Cardiac muscle cell (in vitro differentiated cells and primary cell): Measurements from ENCODE around the gene ZSCAN5A. TPM values are rescaled to one million over a fixed set of nuclear protein-coding genes. Genes with fewer than 3 reads are reported as not detected.
A peak's percentile ranks its signal among the peaks of the same experiment; 100 is the strongest.

ENCODE experiments used
- DNase-seq, 2 donors: peaks; one replicate each; pipeline versions ENCODE4 v3.0.0 to v3.0.0-alpha.2; 2010 to 2017; ENCODE audit warnings: low read depth in 1 of 2, low spot score in 1 of 2
- H3K27ac ChIP-seq: fragments of 200-600 bp; sonication (generic); 2 replicates; pipeline ENCODE4 v1.5.1; 2016
- H3K27me3 ChIP-seq: fragments of 200-600 bp; sonication (generic); 2 replicates; pipeline ENCODE4 v1.6.0; 2016; ENCODE audit warnings: control low read depth
- H3K36me3 ChIP-seq: fragments of 200-600 bp; sonication (generic); 2 replicates; pipeline ENCODE4 v1.5.1; 2016; ENCODE audit warnings: control low read depth
- H3K4me1 ChIP-seq: fragments of 200-600 bp; sonication (generic); 2 replicates; pipeline ENCODE4 v1.8.1; 2017; ENCODE audit warnings: low read depth, mild to moderate bottlenecking, mixed run types
- H3K4me3 ChIP-seq: fragments of 200-600 bp; sonication (generic); 2 replicates; pipeline ENCODE4 v1.5.1; 2016; ENCODE audit warnings: mild to moderate bottlenecking
- H3K9me3 ChIP-seq: fragments of 200-600 bp; sonication (generic); 2 replicates; pipeline ENCODE4 v1.5.1; 2017; ENCODE audit warnings: low read depth, mild to moderate bottlenecking, control low read depth
- CTCF ChIP-seq: IDR thresholded peaks from 2 replicates; pipeline ENCODE4 v1.5.1; 2012; ENCODE audit warnings: low read depth, mild to moderate bottlenecking, low read length
- polyA plus RNA-seq: library from polyadenylated mRNA; unstranded; fragments of >200 nt; fragmentation: Nextera tagmentation; extraction: Ambion mirVana; gene quantifications from 2 replicates; pipeline ENCODE4 v1.2.1, GENCODE V29; 2016
- total RNA-seq: library from RNA; depleted of rRNA; stranded (reverse); fragments of >200 nt; gene quantifications from 2 replicates; pipeline ENCODE4 v1.2.3, GENCODE V29; 2016

The ZSCAN5A gene
- total and polyA plus RNA-seq, 2 experiments from 2014 or later = 2.9 to 14.2 TPM

GRCh38 chr19:56333506-56333905 lies 18.9 kb upstream of the ZSCAN5A start:
- Histone ChIP-seq H3K36me3 (no peaks in the 10 kb centered on the region), H3K27me3 (no peaks in the 10 kb centered on the region), H3K4me3 (no peak overlapping the region), H3K9me3 (no peaks in the 10 kb centered on the region), H3K4me1 (no peaks in the 10 kb centered on the region), H3K27ac (no peak overlapping the region)
- peak; percentile 13 to 78 for DNase-seq
- peak; percentile 81 for TF ChIP-seq CTCF

GRCh38 chr19:56332695-56333094 lies 18.1 kb upstream of the ZSCAN5A start:
- H3K4me3 ChIP-seq = no peak overlapping the region
- no peaks in the 10 kb centered on the region for H3K27me3 ChIP-seq
- no peak for DNase-seq
- H3K36me3 ChIP-seq = no peaks in the 10 kb centered on the region
- H3K27ac ChIP-seq = no peak overlapping the region
- TF ChIP-seq CTCF = no peak
- H3K9me3 ChIP-seq = no peaks in the 10 kb centered on the region
- no peaks in the 10 kb centered on the region for H3K4me1 ChIP-seq

- no peaks in the 10 kb centered on the region for H3K4me1 ChIP-seq
- no peak for DNase-seq
- no peak overlapping the region for H3K4me3 ChIP-seq
- no peak for TF ChIP-seq CTCF
- no peaks in the 10 kb centered on the region for H3K36me3 ChIP-seq
- no peak overlapping the region for H3K27ac ChIP-seq
- H3K27me3 ChIP-seq = no peaks in the 10 kb centered on the region
- H3K9me3 ChIP-seq = no peaks in the 10 kb centered on the region
These were observed 9.8 kb upstream of the ZSCAN5A start for GRCh38 chr19:56324436-56324835.

- H3K27me3 ChIP-seq = no peaks in the 10 kb centered on the region
- H3K27ac ChIP-seq = no peak overlapping the region
- H3K36me3 ChIP-seq = no peaks in the 10 kb centered on the region
- H3K4me1 ChIP-seq = no peaks in the 10 kb centered on the region
- no peaks in the 10 kb centered on the region for H3K9me3 ChIP-seq
- TF ChIP-seq CTCF = no peak
- no peak for DNase-seq
- no peak overlapping the region for H3K4me3 ChIP-seq
These were observed 7.4 kb upstream of the ZSCAN5A start for GRCh38 chr19:56321989-56322440.

- Histone ChIP-seq H3K4me3 (no peak overlapping the region), H3K27me3 (no peaks in the 10 kb centered on the region), H3K4me1 (no peaks in the 10 kb centered on the region), H3K27ac (no peak overlapping the region), H3K36me3 (no peaks in the 10 kb centered on the region), H3K9me3 (no peaks in the 10 kb centered on the region)
- no peak for DNase-seq
- no peak for TF ChIP-seq CTCF
These were observed 6.8 kb upstream of the ZSCAN5A start for GRCh38 chr19:56321254-56321988.
